Hepatocyte (in vitro differentiated cells): ENCODE measurements around the gene CPEB3. TPM values are rescaled to one million over a fixed set of nuclear protein-coding genes. Genes with fewer than 3 reads are reported as not detected.
"Not testable (repeated sequence)": the region's sequence is repeated elsewhere in the genome, so short reads cannot be mapped to it uniquely, and the experiment has no call there.

Experiments
- DNase-seq: peaks from one replicate; pipeline ENCODE4 v3.0.0-alpha.2; 2016; ENCODE audit warnings: low spot score
- H2AFZ ChIP-seq: fragments of 200-600 bp; sonication (generic); 2 replicates; pipeline ENCODE4 v1.6.0; 2016; ENCODE audit warnings: antibody characterized with exemption, mild to moderate bottlenecking
- H3K27ac ChIP-seq: fragments of 200-600 bp; sonication (generic); 2 replicates; pipeline ENCODE4 v1.5.1; 2016; ENCODE audit warnings: mild to moderate bottlenecking
- H3K27me3 ChIP-seq: fragments of 200-600 bp; sonication (generic); 2 replicates; pipeline ENCODE4 v1.6.1; 2016
- H3K36me3 ChIP-seq: fragments of 200-600 bp; sonication (generic); replicated peaks from 2 replicates; pipeline ENCODE4 v1.5.1; 2016; ENCODE audit warnings: low read depth; ENCODE audit not compliant: insufficient read depth
- H3K4me1 ChIP-seq: fragments of 200-600 bp; sonication (generic); 2 replicates; pipeline ENCODE4 v1.5.1; 2016; ENCODE audit warnings: mild to moderate bottlenecking, moderate library complexity; ENCODE audit not compliant: insufficient read depth
- H3K4me2 ChIP-seq: fragments of 200-600 bp; sonication (generic); 2 replicates; pipeline ENCODE4 v1.6.0; 2016
- H3K4me3 ChIP-seq: fragments of 200-600 bp; sonication (generic); 2 replicates; pipeline ENCODE4 v1.5.1; 2016; ENCODE audit warnings: mild to moderate bottlenecking
- H3K79me2 ChIP-seq: fragments of 200-600 bp; sonication (generic); 2 replicates; pipeline ENCODE4 v1.6.0; 2017; ENCODE audit warnings: mild to moderate bottlenecking
- H3K9me2 ChIP-seq: fragments of 200-600 bp; sonication (generic); replicated peaks from 2 replicates; pipeline ENCODE4 v1.6.0; 2017; ENCODE audit warnings: mild to moderate bottlenecking; ENCODE audit not compliant: insufficient read depth
- H3K9me3 ChIP-seq: fragments of 200-600 bp; sonication (generic); 2 replicates; pipeline ENCODE4 v1.5.1; 2016; ENCODE audit warnings: low read depth, mild to moderate bottlenecking
- H4K20me1 ChIP-seq: fragments of 200-600 bp; sonication (generic); 2 replicates; pipeline ENCODE4 v1.6.0; 2016; ENCODE audit warnings: mild to moderate bottlenecking; ENCODE audit not compliant: insufficient read depth, poor library complexity, severe bottlenecking
- EZH2 ChIP-seq: fragments of 200-600 bp; sonication (generic); IDR thresholded peaks from 2 replicates; pipeline ENCODE4 v1.6.1; 2016; ENCODE audit warnings: antibody characterized with exemption, mild to moderate bottlenecking, borderline replicate concordance
- EZH2phosphoT487 ChIP-seq: fragments of 200-600 bp; sonication (generic); IDR thresholded peaks from one replicate; pipeline ENCODE4 v1.6.1; 2018; ENCODE audit warnings: antibody characterized with exemption, mild to moderate bottlenecking, low read depth, moderate library complexity; ENCODE audit not compliant: unreplicated experiment, severe bottlenecking
- WGBS: methylation state at CpG from one replicate; pipeline ENCODE4 v1.1.6; 2016; ENCODE audit warnings: low lambda C conversion rate; ENCODE audit errors: missing lambda C conversion rate; 5-methylcytosine and 5-hydroxymethylcytosine counted together
- polyA plus RNA-seq: library from polyadenylated mRNA; unstranded; fragments of >200 nt; fragmentation: Nextera tagmentation; extraction: Ambion mirVana; gene quantifications from 2 replicates; pipeline ENCODE4 v1.2.1, GENCODE V29; 2016
- total RNA-seq: library from RNA; depleted of rRNA; stranded (reverse); fragments of >200 nt; gene quantifications from 2 replicates; pipeline ENCODE4 v1.2.3, GENCODE V29; 2014
- TF ChIP-seq, protein P1 (sequence below): fragments of 200-600 bp; sonication (generic); IDR thresholded peaks from 2 replicates; pipeline ENCODE4 v1.5.1; 2016; ENCODE audit warnings: antibody characterized with exemption, mild to moderate bottlenecking; ENCODE audit not compliant: poor library complexity

CPEB3 gene
- total and polyA plus RNA-seq, 2 experiments from 2014 or later = 4.0 to 4.9 TPM

DNA sequence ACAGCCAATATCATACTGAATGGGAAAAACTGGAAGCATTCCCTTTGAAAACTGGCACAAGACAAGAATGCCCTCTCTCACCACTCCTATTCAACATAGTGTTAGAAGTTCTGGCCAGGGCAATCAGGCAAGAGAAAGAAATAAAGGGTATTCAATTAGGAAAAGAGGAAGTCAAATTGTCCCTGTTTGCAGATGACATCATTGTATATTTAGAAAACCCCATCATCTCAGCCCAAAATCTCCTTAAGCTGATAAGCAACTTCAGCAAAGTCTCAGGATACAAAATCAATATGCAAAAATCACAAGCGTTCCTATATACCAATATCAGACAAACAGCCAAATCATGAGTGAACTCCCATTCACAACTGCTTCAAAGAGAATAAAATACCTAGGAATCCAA is 156.8 kb downstream of the CPEB3 start:
- not testable (repeated sequence) for DNase-seq, H3K79me2 ChIP-seq, H3K9me2 ChIP-seq, H3K9me3 ChIP-seq, H4K20me1 ChIP-seq, H3K27ac ChIP-seq, H3K27me3 ChIP-seq, H2AFZ ChIP-seq, H3K4me1 ChIP-seq, H3K4me3 ChIP-seq, H3K4me2 ChIP-seq, H3K36me3 ChIP-seq
- WGBS = 91% methylated on average over 1 of the region's 1 CpG

DNA sequence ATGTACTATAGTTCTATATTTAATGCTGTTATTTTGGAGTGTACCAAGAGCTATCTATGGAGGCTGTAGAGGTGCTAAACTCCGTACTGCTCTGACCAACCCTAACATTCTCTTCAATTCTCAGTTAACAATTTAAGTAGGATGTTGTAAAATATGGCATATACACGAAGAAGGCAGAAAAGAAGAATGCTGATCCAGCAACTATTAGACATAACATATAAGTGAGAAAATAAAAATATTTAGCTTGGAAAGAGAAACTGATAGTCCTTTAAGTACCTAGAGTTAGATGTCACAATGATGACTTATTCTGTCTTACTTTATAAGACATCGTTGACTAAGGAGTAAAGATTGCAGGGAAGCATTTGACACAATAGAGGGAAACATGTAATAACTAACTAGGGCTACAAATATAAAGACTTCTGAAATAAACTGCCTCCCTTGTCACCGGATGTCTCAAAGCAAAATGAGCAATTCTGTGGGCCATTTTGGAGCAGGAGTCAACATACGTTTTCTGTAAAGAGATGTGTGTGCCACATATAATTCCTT is 159.5 kb downstream of the CPEB3 start:
- H3K9me2 ChIP-seq = no peaks in the 10 kb centered on the region
- no peaks in the 10 kb centered on the region for H3K36me3 ChIP-seq
- H3K4me1 ChIP-seq = no peaks in the 10 kb centered on the region
- H3K9me3 ChIP-seq = no peaks in the 10 kb centered on the region
- H3K4me2 ChIP-seq = no peak overlapping the region
- H3K27ac ChIP-seq = no peak overlapping the region
- 83% methylated on average over 5 of the region's 5 CpGs for WGBS
- DNase-seq = no peak
- no peak for TF ChIP-seq EZH2
- TF ChIP-seq EZH2phosphoT487 = no peak
- TF ChIP-seq, protein P1, sequence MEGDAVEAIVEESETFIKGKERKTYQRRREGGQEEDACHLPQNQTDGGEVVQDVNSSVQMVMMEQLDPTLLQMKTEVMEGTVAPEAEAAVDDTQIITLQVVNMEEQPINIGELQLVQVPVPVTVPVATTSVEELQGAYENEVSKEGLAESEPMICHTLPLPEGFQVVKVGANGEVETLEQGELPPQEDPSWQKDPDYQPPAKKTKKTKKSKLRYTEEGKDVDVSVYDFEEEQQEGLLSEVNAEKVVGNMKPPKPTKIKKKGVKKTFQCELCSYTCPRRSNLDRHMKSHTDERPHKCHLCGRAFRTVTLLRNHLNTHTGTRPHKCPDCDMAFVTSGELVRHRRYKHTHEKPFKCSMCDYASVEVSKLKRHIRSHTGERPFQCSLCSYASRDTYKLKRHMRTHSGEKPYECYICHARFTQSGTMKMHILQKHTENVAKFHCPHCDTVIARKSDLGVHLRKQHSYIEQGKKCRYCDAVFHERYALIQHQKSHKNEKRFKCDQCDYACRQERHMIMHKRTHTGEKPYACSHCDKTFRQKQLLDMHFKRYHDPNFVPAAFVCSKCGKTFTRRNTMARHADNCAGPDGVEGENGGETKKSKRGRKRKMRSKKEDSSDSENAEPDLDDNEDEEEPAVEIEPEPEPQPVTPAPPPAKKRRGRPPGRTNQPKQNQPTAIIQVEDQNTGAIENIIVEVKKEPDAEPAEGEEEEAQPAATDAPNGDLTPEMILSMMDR = no peak
- no peak overlapping the region for H3K4me3 ChIP-seq
- no peak overlapping the region for H2AFZ ChIP-seq
- H4K20me1 ChIP-seq = no peaks in the 10 kb centered on the region
- H3K79me2 ChIP-seq = peaks cover 4% of the 10 kb centered on the region
- no peaks in the 10 kb centered on the region for H3K27me3 ChIP-seq

DNA sequence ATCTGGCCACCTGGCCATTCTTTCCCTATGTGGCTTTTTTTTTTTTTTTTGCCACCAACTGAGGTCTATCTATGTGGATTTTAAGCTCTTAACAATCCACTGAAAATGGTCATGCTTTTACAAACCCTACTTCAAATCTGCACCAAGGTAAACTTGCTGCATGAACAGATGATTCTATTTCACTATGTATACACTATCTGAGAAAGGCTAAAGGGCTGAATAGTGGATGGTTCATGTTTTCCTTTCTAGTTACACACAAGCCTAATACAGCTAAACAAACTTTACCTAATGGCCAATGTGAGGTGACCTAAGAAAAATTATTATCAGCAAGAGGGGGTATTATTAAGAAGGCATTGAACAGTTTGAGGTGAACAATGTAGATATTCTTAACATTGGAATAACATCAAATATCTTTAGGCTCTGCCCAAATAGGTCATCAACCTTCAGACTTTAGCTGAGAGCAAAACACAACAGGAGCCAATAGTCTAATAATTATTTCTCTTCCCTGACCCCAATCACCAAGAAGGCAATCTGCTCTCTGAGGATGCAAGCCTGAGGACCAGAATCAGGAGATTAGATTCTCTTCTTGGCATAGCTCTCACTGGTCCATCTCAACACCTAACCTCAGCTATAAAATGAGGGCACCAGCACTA is 160.1 kb downstream of the CPEB3 start:
- DNase-seq = no peak
- TF ChIP-seq EZH2phosphoT487 (no peak), EZH2 (no peak)
- TF ChIP-seq, protein P1 = no peak
- Histone ChIP-seq H3K36me3 (no peaks in the 10 kb centered on the region), H3K4me1 (no peaks in the 10 kb centered on the region), H3K79me2 (peaks cover 4% of the 10 kb centered on the region), H3K4me2 (no peak overlapping the region), H4K20me1 (no peaks in the 10 kb centered on the region), H3K4me3 (no peak overlapping the region), H3K9me3 (no peaks in the 10 kb centered on the region), H3K27me3 (no peaks in the 10 kb centered on the region), H3K27ac (no peak overlapping the region), H2AFZ (no peak overlapping the region), H3K9me2 (no peaks in the 10 kb centered on the region)

DNA sequence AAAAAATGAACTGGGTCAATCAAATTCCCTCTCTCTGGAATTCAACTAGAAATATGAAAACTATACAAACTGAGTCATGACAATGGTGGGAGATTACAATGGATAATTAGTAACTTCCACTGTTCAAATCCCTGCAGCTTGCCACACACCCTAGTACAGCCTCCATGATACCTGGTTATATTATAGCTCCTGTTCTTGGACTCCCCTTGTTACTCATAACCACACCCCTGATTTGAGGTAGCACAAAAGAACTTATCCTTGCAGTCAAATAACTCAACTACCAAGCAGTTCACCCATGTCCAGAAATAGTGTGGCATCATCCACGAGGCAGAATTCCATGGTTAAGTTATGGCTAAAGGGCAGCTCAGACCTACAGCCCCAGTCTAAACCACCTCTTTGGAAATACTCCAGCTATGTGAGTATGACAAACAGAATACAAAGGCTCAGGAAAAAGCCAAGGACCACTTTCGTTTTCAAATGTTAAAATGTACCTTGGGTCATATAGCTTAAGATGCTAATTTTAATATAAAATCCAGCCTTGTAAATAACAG is 164.7 kb downstream of the CPEB3 start:
- TF ChIP-seq EZH2 = no peak
- TF ChIP-seq EZH2phosphoT487 = no peak
- TF ChIP-seq, protein P1 = no peak
- peaks cover 2% of the 10 kb centered on the region for H3K79me2 ChIP-seq
- H3K27ac ChIP-seq = no peak overlapping the region
- no peak overlapping the region for H2AFZ ChIP-seq
- no peak overlapping the region for H3K4me3 ChIP-seq
- no peaks in the 10 kb centered on the region for H3K9me3 ChIP-seq
- no peak for DNase-seq
- 79% methylated on average over 2 of the region's 2 CpGs for WGBS
- H3K27me3 ChIP-seq = no peaks in the 10 kb centered on the region
- no peaks in the 10 kb centered on the region for H3K9me2 ChIP-seq
- no peaks in the 10 kb centered on the region for H3K36me3 ChIP-seq
- H3K4me2 ChIP-seq = no peak overlapping the region
- H3K4me1 ChIP-seq = peaks cover 40% of the 10 kb centered on the region
- no peaks in the 10 kb centered on the region for H4K20me1 ChIP-seq
